Activated naive CD8-positive, alpha-beta T cell treated with anti-CD3 and anti-CD28 coated beads, Interleukin-2, amount 50 U/mL, for 24 hours (primary cell): ENCODE measurements around the gene SPP2.

ENCODE experiments used
- ATAC-seq: fragments of 150-1000 bp; cut with Tn5 transposase; one replicate; pipeline ENCODE4 v1.10.0; 2021
- DNase-seq: peaks from one replicate; pipeline ENCODE4 v3.0.0; 2021
- H3K27ac Mint-ChIP-seq: one replicate; pipeline ENCODE4 v1.8.0; 2021; ENCODE audit warnings: mild to moderate bottlenecking, mixed read lengths
- H3K27me3 Mint-ChIP-seq: one replicate; pipeline ENCODE4 v1.8.0; 2021; ENCODE audit warnings: mixed read lengths
- H3K36me3 Mint-ChIP-seq: one replicate; pipeline ENCODE4 v1.8.0; 2021; ENCODE audit warnings: low read depth, mixed read lengths
- H3K4me1 Mint-ChIP-seq: one replicate; pipeline ENCODE4 v1.8.0; 2021; ENCODE audit warnings: mixed read lengths
- H3K4me3 Mint-ChIP-seq: one replicate; pipeline ENCODE4 v1.8.0; 2021; ENCODE audit warnings: mild to moderate bottlenecking, moderate library complexity, mixed read lengths
- H3K9me3 Mint-ChIP-seq: one replicate; pipeline ENCODE4 v1.8.0; 2021; ENCODE audit warnings: mixed read lengths

Gene SPP2

DNA sequence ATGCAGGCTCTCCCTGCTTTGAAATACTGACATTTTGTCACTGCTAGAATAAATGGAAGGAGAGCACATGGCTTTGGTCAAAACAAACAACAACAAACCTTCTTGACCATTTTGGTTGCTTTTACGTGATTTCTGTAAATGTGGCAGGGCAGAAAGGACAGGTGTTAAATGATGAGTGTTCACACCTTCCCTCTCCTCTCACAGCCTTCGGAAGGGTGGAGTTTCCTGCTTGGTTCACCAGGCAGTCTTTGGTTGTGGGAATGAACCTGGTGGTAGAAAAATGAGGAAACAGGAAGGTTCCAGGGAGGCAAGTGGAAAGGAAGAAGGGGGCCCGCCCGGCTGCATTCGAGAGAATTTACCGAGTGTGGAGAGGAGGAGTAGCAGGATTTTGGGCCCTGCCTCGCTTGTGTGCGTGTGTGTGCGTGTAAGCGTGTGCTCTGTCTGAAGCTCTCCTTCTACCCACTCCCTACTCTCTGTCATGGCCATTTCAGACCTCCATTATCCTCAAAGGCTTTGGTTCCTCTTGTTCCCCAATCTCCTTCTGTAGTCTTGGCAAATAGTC is 23.7 kb upstream of the SPP2 start:
- ATAC-seq (no peak), DNase-seq (no peak)
- H3K4me1 Mint-ChIP-seq, result peaks cover 38% of the 10 kb centered on the region
- no peaks in the 10 kb centered on the region for H3K9me3 Mint-ChIP-seq
- H3K27ac Mint-ChIP-seq, result no peak overlapping the region
- peaks cover 5% of the 10 kb centered on the region for H3K36me3 Mint-ChIP-seq
- H3K4me3 Mint-ChIP-seq, result no peak overlapping the region
- H3K27me3 Mint-ChIP-seq, result peaks cover 3% of the 10 kb centered on the region

DNA sequence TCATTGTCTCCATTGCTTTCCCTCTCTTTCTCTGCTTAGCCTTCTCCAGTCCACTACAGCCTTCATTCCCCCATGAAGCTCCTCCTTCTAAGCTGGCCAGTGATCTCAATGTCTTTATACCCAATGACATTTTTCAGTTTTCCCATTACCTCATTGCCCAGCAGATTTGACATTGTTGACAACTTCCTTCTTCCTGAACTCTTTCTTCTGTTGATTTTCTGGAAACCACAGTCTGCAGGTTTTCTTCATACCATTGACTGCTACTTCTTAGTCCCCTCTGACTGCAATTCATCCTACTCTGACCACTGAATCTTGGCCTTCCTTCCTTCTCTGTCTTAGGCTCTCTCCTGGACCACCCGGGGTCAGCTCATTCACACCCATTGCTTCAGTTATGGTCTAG is 22.9 kb upstream of the SPP2 start:
- ATAC-seq (no peak), DNase-seq (no peak)
- peaks cover 47% of the 10 kb centered on the region for H3K4me1 Mint-ChIP-seq
- H3K36me3 Mint-ChIP-seq, result peaks cover 5% of the 10 kb centered on the region
- peaks cover 4% of the 10 kb centered on the region for H3K9me3 Mint-ChIP-seq
- peaks cover 3% of the 10 kb centered on the region for H3K27me3 Mint-ChIP-seq
- no peak overlapping the region for H3K4me3 Mint-ChIP-seq
- H3K27ac Mint-ChIP-seq, result no peak overlapping the region

DNA sequence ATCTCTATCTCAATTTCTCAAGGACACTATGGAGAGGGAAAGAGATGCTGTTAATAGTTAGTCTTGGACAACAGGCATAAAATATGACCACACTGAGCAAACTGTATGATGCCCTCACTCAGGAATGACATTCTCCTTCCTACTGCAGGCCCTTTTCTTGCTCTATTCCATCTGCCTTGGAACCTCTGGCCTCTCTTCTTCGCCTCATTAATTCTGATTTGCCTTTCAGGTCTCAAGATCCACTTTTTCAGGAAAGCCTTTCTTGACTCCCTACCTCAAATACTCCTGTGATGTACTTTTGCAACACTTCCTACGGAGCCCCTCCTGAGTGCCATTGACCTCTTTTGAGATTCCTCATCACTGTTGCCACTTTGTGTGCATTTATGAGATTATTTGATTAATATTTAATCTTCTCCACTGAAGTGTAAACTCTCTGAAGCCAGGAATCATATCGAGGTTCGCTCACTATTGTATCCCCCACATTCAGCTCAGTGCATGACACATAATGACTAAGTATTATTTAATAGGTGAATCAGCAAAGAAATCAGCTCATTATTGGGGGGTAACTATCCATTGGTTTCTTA is 21.3 kb upstream of the SPP2 start:
- no peak overlapping the region for H3K4me3 Mint-ChIP-seq
- H3K27me3 Mint-ChIP-seq, result peaks cover 3% of the 10 kb centered on the region
- peaks cover 10% of the 10 kb centered on the region for H3K9me3 Mint-ChIP-seq
- H3K27ac Mint-ChIP-seq, result no peak overlapping the region
- ATAC-seq, result no peak
- peaks cover 48% of the 10 kb centered on the region for H3K4me1 Mint-ChIP-seq
- no peak for DNase-seq
- peaks cover 4% of the 10 kb centered on the region for H3K36me3 Mint-ChIP-seq

DNA sequence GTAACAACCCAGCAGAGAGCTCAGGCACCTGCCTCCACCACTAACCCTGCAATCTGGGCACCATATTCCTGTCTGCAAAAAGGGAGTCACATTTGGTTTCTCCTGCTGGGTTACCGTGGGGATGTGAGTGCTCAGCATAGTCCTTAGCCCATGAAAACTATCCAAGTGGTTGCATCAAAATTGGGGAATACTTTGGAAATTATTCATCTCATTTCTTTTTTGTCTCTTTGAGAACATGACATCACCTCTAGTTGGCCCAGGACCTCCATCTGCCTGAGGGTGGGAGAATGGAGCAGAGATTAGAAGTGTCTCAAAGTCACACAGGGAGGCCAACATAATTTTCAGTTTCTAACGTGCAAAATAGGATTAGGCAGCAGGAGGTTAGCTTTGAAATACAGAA is 19.3 kb upstream of the SPP2 start:
- Mint-ChIP-seq H3K4me1 (peaks cover 34% of the 10 kb centered on the region), H3K36me3 (peaks cover 4% of the 10 kb centered on the region)

DNA sequence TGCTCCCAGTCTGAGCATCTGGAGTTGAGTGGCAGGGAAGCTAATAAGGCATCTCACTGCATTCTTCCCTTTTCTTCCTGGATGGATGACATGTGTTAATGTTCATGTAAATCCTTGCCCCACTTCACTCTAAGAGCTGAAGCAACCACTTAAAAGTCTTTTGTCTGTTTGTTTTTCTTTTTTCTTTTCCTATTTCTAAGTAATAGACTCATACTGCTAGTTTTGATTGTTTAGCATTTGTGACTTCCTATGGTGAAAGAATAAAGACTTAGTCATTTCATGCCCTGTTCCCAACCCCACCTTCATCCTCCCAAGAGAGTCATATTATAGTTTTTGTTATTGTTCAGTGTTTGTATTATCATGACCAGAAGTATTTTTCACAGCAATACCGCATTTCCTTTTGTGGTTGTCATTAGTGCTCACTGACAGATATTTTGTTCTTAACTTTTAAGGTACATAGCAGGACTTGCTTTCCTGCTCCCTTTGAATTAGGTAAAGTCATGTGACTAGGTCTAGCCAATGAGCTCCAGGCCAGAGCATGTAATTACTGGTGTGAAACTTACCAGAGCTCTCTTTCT is 18.1 kb upstream of the SPP2 start:
- no peak overlapping the region for H3K4me3 Mint-ChIP-seq
- H3K27ac Mint-ChIP-seq, result no peak overlapping the region
- peak; percentile 20 for ATAC-seq
- peaks cover 24% of the 10 kb centered on the region for H3K4me1 Mint-ChIP-seq
- peaks cover 3% of the 10 kb centered on the region for H3K27me3 Mint-ChIP-seq
- peaks cover 4% of the 10 kb centered on the region for H3K36me3 Mint-ChIP-seq
- DNase-seq, result no peak
- peaks cover 30% of the 10 kb centered on the region for H3K9me3 Mint-ChIP-seq

More for the DNA sequence above, 19.3 kb upstream of the SPP2 start:
- ATAC-seq (no peak), DNase-seq (no peak)
- Mint-ChIP-seq H3K9me3 (peaks cover 18% of the 10 kb centered on the region), H3K27ac (no peak overlapping the region), H3K27me3 (peaks cover 3% of the 10 kb centered on the region), H3K4me3 (no peak overlapping the region)

DNA sequence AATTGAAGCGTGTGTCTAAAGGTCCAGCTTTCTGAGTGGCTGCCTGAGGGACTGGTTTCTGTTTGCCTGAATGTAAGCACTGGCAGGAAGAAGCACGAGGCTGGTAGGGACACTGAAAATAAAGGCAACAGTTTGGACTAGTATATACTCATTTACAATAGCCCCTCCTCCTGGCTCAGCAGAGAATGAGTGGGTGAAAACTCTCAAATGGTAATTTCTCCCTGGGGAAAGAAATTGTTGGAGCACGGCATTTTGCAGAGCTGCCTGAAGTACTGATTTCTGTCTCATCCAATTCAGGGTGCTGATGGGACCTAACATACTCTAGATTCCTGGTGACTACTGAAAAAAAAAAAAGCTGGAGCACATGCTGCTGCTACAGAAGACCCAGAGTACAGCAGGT is 17.3 kb upstream of the SPP2 start:
- Mint-ChIP-seq H3K27me3 (peaks cover 3% of the 10 kb centered on the region), H3K9me3 (peaks cover 32% of the 10 kb centered on the region), H3K4me1 (peaks cover 19% of the 10 kb centered on the region), H3K27ac (no peak overlapping the region), H3K36me3 (peaks cover 4% of the 10 kb centered on the region), H3K4me3 (no peak overlapping the region)
- DNase-seq (no peak), ATAC-seq (no peak)

DNA sequence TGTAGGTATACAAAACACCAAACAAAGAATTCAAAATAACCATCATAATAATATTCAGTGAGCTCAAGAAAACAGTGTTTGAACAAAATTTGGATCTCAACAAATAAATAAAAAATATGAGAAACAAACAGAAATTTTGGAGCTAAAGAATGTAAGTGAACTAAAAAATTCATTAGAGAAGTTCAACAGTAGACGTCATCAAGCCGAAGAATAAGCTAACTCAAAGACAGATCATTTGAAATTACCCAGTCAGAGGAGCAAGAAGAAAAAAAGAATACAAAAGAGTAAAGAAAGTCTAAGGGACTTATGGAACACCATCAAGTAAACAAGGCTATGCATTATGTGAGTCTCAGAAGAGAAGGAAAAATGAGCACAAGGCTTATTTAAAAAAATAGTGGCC is 16.6 kb upstream of the SPP2 start:
- ATAC-seq, result no peak
- H3K27me3 Mint-ChIP-seq, result peaks cover 1% of the 10 kb centered on the region
- no peak for DNase-seq
- H3K36me3 Mint-ChIP-seq, result peaks cover 2% of the 10 kb centered on the region
- H3K9me3 Mint-ChIP-seq, result peaks cover 37% of the 10 kb centered on the region
- no peak overlapping the region for H3K4me3 Mint-ChIP-seq
- H3K4me1 Mint-ChIP-seq, result peaks cover 15% of the 10 kb centered on the region
- H3K27ac Mint-ChIP-seq, result no peak overlapping the region

DNA sequence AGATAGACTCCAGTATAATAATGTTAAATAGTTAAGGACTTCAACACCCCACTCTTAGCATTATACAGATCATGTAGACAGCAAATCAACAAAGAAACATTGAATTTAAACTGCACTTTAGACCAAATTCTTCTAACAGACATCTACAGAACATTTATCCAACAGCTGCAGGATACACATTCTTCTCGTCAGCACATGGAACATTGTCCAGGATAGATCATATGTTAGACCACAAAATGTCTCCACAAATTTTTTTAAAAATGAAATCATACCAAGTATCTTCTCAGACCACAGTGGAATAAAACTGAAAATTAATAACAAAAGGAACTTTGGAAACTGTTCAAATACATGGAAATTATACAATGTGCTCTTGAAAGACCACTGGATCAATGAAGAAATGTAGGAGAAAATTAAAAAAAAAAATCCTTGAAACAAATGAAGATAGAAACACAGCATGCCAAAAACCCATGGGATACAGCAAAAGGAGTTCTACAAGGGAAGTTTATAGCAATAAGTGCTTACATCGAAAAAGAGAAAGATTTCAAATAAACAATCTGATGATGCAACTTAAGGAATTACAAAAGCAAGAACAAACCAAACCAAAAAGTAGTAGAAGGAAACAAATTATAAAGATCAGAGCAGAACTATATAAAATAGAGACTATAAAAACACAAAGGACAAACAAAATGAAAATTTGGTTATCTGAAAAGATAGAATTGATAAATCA is 12.3 kb upstream of the SPP2 start:
- Mint-ChIP-seq H3K36me3 (peaks cover 2% of the 10 kb centered on the region), H3K9me3 (peaks cover 32% of the 10 kb centered on the region), H3K4me1 (no peaks in the 10 kb centered on the region), H3K27me3 (peaks cover 3% of the 10 kb centered on the region), H3K27ac (no peak overlapping the region), H3K4me3 (no peak overlapping the region)
- ATAC-seq (no peak), DNase-seq (no peak)

DNA sequence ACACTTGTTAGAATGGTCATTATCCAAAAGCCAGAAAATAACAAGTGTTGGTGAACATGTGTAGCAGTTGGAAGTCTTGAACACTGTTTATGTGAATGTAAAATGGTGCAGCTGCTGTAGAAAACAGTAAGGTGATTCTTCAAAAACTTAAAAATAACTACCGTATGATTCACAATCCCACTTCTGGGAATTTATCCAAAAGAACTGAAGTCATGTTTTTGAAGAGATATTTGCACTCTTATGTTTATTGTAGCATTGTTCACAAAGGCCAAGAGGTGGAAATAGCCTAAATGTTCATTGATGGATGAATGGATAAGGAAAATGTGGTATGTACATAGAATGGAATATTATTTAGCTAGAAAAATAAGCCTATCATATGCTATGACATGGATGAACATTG is 6.3 kb upstream of the SPP2 start:
- DNase-seq (no peak), ATAC-seq (no peak)
- Mint-ChIP-seq H3K9me3 (no peaks in the 10 kb centered on the region), H3K36me3 (no peaks in the 10 kb centered on the region), H3K27ac (no peak overlapping the region), H3K4me3 (no peak overlapping the region), H3K4me1 (no peaks in the 10 kb centered on the region), H3K27me3 (peaks cover 2% of the 10 kb centered on the region)

DNA sequence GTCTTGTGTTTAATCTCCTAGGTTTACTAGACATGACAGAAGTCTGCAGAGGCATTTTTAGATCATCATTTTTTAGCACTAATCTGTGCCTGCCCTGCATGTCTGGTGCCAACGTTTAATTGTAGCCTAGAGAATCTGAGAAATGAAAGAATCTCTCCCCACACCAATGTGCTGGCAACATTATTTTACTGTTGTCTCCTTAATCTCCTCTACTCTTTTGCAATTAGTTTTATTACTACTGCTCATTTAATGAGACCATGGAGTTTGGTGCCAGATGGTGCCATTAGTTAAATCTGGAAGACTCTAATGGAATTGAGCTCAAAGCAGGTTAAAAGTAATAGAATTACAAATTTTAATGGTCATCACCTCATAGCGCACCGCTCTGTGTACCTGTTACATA is 4.0 kb upstream of the SPP2 start:
- ATAC-seq (no peak), DNase-seq (no peak)
- Mint-ChIP-seq H3K9me3 (no peaks in the 10 kb centered on the region), H3K27ac (no peak overlapping the region), H3K27me3 (no peaks in the 10 kb centered on the region), H3K4me3 (no peak overlapping the region), H3K36me3 (no peaks in the 10 kb centered on the region), H3K4me1 (no peaks in the 10 kb centered on the region)

DNA sequence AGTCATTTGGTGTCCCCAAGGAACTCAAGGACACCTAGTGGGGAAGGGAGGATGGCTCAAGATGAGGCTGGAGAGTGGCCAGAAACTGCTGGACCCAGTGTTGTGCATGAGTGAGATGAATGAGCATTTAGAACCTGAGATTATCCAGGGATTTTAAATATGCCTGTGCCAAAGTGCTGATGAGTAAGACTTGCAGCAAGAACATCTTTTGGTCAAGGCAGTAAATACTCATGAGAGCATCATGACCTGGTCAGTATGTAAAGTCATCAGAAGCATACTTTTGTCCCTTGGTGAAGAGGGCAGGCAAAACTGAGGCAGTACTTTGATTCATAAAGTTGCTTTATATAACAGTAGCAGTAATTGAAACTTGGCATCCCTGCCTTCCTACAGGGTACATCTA is 3.1 kb upstream of the SPP2 start:
- DNase-seq (no peak), ATAC-seq (no peak)
- H3K9me3 Mint-ChIP-seq, result no peaks in the 10 kb centered on the region
- H3K27ac Mint-ChIP-seq, result no peak overlapping the region
- no peaks in the 10 kb centered on the region for H3K27me3 Mint-ChIP-seq
- no peak overlapping the region for H3K4me3 Mint-ChIP-seq
- no peaks in the 10 kb centered on the region for H3K4me1 Mint-ChIP-seq
- no peaks in the 10 kb centered on the region for H3K36me3 Mint-ChIP-seq

DNA sequence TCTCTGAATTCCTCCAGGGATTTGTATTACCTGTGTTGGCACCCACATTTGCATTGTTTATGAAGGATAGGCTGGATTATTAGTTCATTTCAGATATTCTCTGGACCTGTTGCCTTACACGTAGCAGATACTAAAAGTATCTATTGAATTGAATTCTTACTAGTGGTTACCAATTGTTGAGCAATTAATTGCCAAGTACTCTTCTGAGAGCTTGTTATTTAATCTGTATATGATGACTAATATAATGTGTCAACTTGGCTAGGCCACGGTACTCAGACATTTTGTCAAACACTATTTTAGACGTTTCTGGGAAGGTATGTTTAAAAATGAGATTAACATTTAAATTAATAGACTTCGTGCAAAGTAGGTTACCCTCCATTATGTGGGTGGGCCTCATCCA is 2.5 kb upstream of the SPP2 start:
- Mint-ChIP-seq H3K9me3 (no peaks in the 10 kb centered on the region), H3K27ac (no peak overlapping the region), H3K36me3 (no peaks in the 10 kb centered on the region), H3K4me3 (no peak overlapping the region), H3K27me3 (no peaks in the 10 kb centered on the region), H3K4me1 (no peaks in the 10 kb centered on the region)
- no peak for DNase-seq
- no peak for ATAC-seq

DNA sequence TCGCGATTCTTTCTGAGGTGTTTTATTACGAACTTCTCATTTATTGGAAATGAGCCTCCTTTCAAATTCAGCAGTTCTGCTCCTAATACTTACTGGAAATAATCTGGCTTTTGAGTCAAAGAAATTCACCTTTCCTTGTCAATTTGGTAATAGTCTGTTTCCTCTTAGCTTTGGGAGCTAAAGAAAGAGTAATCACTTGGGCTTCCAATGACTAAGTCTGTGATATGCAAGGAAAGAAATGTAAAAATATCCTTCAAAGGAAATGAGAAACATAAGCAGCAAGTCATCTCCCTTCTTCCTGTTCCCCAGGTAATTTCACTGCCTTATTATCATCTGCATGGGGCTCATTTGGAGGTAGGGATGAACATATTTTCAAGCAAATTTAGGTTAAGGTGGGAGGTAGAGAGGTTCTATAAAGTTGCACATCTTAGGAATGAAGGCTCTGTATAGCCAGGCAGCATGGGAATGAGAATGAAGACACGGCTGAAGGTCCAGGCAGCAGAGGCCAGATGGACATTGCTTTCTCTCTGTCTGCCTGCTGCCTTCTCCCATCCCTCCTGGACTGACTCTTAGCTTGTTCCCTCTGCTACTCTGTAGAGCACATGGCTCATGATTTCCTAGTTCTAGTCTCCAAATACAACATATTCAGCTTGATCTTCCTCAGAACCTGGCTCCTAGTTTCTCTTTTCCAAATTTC is 1.0 kb downstream of the SPP2 start:
- DNase-seq (no peak), ATAC-seq (no peak)
- Mint-ChIP-seq H3K4me3 (no peak overlapping the region), H3K4me1 (no peaks in the 10 kb centered on the region), H3K36me3 (no peaks in the 10 kb centered on the region), H3K9me3 (no peaks in the 10 kb centered on the region), H3K27me3 (no peaks in the 10 kb centered on the region), H3K27ac (no peak overlapping the region)

DNA sequence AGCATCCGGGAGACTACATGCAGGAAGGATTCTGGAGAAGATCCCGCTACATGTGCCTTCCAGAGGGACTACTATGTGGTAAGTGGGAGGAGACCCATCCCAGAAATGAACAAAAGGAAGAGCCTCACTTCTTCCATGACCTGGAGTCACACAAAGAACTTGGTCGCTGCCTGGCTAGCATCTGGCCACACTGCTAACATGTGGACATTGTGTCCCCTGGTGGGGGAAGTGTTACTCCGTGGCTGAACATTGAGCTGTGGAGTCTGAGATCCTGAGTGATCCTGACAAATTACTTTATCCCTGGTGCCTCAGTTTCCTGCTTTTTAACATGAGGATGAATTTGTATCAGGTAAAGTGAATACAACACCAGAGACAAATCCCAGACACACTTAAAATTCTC is 8.4 kb downstream of the SPP2 start:
- Mint-ChIP-seq H3K27ac (no peak overlapping the region), H3K4me3 (no peak overlapping the region), H3K9me3 (no peaks in the 10 kb centered on the region), H3K27me3 (peaks cover 5% of the 10 kb centered on the region), H3K4me1 (peaks cover 4% of the 10 kb centered on the region), H3K36me3 (no peaks in the 10 kb centered on the region)
- DNase-seq (no peak), ATAC-seq (no peak)

DNA sequence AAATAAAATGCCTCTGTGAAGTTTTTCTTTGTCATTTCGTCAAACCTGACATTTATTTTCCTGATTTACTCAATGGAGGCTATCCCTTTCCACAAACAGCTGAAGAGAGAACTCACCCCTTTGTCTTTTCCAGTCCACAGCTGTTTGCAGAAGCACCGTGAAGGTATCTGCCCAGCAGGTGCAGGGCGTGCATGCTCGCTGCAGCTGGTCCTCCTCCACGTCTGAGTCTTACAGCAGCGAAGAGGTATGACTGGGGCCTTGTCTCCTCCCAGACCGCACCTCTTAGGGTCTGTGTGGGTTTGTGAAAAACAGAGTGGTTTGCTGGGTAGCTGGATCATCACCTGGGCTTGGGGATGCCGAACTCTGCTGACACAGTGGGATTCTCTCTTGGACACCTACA is 9.7 kb downstream of the SPP2 start:
- H3K36me3 Mint-ChIP-seq, result no peaks in the 10 kb centered on the region
- H3K27me3 Mint-ChIP-seq, result peaks cover 5% of the 10 kb centered on the region
- peaks cover 4% of the 10 kb centered on the region for H3K4me1 Mint-ChIP-seq
- ATAC-seq, result no peak
- DNase-seq, result no peak
- H3K4me3 Mint-ChIP-seq, result no peak overlapping the region
- H3K27ac Mint-ChIP-seq, result no peak overlapping the region
- no peaks in the 10 kb centered on the region for H3K9me3 Mint-ChIP-seq
